Liver (tissue), 9 donors: ENCODE measurements around the gene SNAPC2. TPM values are rescaled to one million over a fixed set of nuclear protein-coding genes. Genes with fewer than 3 reads are reported as not detected.

Source experiments
- DNase-seq: peaks from one replicate; pipeline ENCODE4 v3.0.0-alpha.2; 2017; ENCODE audit warnings: low spot score
- H3K27ac ChIP-seq, 2 donors: one replicate each; pipeline ENCODE4 v1.7.0; 2013; ENCODE audit warnings: inconsistent platforms in 2 of 2, low read length in 2 of 2, control low read depth in 1 of 2, low read depth in 1 of 2, mild to moderate bottlenecking in 1 of 2
- H3K27me3 ChIP-seq, 4 donors: one replicate each; pipeline versions ENCODE4 v1.6.1 to v1.7.0; 2013; ENCODE audit warnings: low read length in 3 of 4, inconsistent platforms in 1 of 4, mild to moderate bottlenecking in 1 of 4, moderate library complexity in 1 of 4; ENCODE audit not compliant: control insufficient read depth in 4 of 4, insufficient read depth in 4 of 4
- H3K36me3 ChIP-seq, 4 donors: one replicate each; pipeline versions ENCODE4 v1.6.1 to v1.7.0; 2013; ENCODE audit warnings: low read length in 3 of 4, mild to moderate bottlenecking in 3 of 4, low read depth in 1 of 4, moderate library complexity in 1 of 4; ENCODE audit not compliant: control insufficient read depth in 4 of 4, insufficient read depth in 3 of 4
- H3K4me1 ChIP-seq, 4 donors: one replicate each; pipeline versions ENCODE4 v1.6.1 to v1.7.0; 2013; ENCODE audit warnings: low read length in 3 of 4, mild to moderate bottlenecking in 3 of 4, moderate library complexity in 1 of 4; ENCODE audit not compliant: control insufficient read depth in 4 of 4, insufficient read depth in 4 of 4
- H3K4me3 ChIP-seq, 3 donors: one replicate each; pipeline versions ENCODE4 v1.6.1 to v1.7.0; 2013; ENCODE audit warnings: low read length in 3 of 3, control low read depth in 1 of 3, low read depth in 1 of 3, mild to moderate bottlenecking in 1 of 3
- H3K9ac ChIP-seq, 2 donors: one replicate each; pipeline ENCODE4 v1.7.0; 2013; ENCODE audit warnings: low read length in 2 of 2, mild to moderate bottlenecking in 2 of 2, moderate library complexity in 2 of 2, control low read depth in 1 of 2, low read depth in 1 of 2
- H3K9me3 ChIP-seq, 4 donors: one replicate each; pipeline versions ENCODE4 v1.6.1 to v1.7.0; 2013; ENCODE audit warnings: low read length in 3 of 4; ENCODE audit not compliant: control insufficient read depth in 4 of 4
- FOXA1 ChIP-seq: IDR thresholded peaks from 2 replicates; pipeline ENCODE4 v1.6.1; 2016; ENCODE audit warnings: antibody characterized with exemption
- GABPA ChIP-seq, 2 donors: IDR thresholded peaks in 1 of 2; conservative IDR thresholded peaks in 1 of 2; 2 replicates each; pipeline ENCODE4 v1.6.1; 2016; ENCODE audit warnings: antibody characterized with exemption in 2 of 2, mild to moderate bottlenecking in 1 of 2, moderate library complexity in 1 of 2
- HNF4G ChIP-seq: IDR thresholded peaks from 2 replicates; pipeline ENCODE4 v1.6.1; 2016; ENCODE audit warnings: antibody characterized with exemption
- JUND ChIP-seq, 2 donors: IDR thresholded peaks; 2 replicates each; pipeline ENCODE4 v1.6.1; 2016; ENCODE audit warnings: antibody characterized with exemption in 2 of 2
- RAD21 ChIP-seq, 2 donors: IDR thresholded peaks; 2 replicates each; pipeline ENCODE4 v1.6.1; 2016; ENCODE audit warnings: antibody characterized with exemption in 2 of 2, mild to moderate bottlenecking in 2 of 2
- RXRA ChIP-seq, 2 donors: IDR thresholded peaks; 2 replicates each; pipeline ENCODE4 v1.6.1; 2017 to 2018; ENCODE audit warnings: antibody characterized with exemption in 2 of 2, mild to moderate bottlenecking in 1 of 2
- SP1 ChIP-seq: IDR thresholded peaks from 2 replicates; pipeline ENCODE4 v1.6.1; 2018; ENCODE audit warnings: antibody characterized with exemption, mild to moderate bottlenecking
- YY1 ChIP-seq: IDR thresholded peaks from 2 replicates; pipeline ENCODE4 v1.6.1; 2016; ENCODE audit warnings: antibody characterized with exemption, mild to moderate bottlenecking
- WGBS: extraction: QIAGEN DNeasy Blood & Tissue Kit; methylation state at CpG from one replicate; pipeline ENCODE4 v1.1.7; 2013; 5-methylcytosine and 5-hydroxymethylcytosine counted together
- polyA plus RNA-seq, 2 donors: library from polyadenylated mRNA; stranded (reverse) in 1 of 2; unstranded in 1 of 2; fragments of 200-250 nt in 1 of 2; fragments of >200 nt in 1 of 2; fragmentation: Nextera tagmentation in 1 of 2; extraction: Ambion mirVana in 1 of 2; gene quantifications; one replicate each; pipeline versions ENCODE4 v1.2.1 to v1.2.3, GENCODE V29; 2013 to 2015
- total RNA-seq, 2 donors: library from RNA; depleted of rRNA; stranded (reverse); fragments of >200 nt; gene quantifications; one replicate each; pipeline ENCODE4 v1.2.3, GENCODE V29; 2014
- TF ChIP-seq, protein P1 (sequence below): IDR thresholded peaks from 2 replicates; pipeline ENCODE4 v1.6.1; 2016; ENCODE audit warnings: antibody characterized with exemption
- TF ChIP-seq, protein P2 (sequence below): IDR thresholded peaks from 2 replicates; pipeline ENCODE4 v1.6.1; 2016; ENCODE audit warnings: antibody characterized with exemption
- TF ChIP-seq, protein P3 (sequence below): fragments of 150-350 bp; IDR thresholded peaks from 2 replicates; pipeline ENCODE4 v1.5.1; 2017; ENCODE audit warnings: improper control_type of control experiment, low read depth, low read length; ENCODE audit not compliant: missing input control
- TF ChIP-seq, protein P4 (sequence below): IDR thresholded peaks from 2 replicates; pipeline ENCODE4 v1.6.1; 2016; ENCODE audit warnings: antibody characterized with exemption, mild to moderate bottlenecking
- donor health status: healthy.
- donor health status: healthy.
- donor health status: healthy.
- donor health status: healthy.
- donor health status: healthy.

SNAPC2 gene
- total and polyA plus RNA-seq, 4 donors: 2.8 to 7.1 (median 3.3) TPM

DNA sequence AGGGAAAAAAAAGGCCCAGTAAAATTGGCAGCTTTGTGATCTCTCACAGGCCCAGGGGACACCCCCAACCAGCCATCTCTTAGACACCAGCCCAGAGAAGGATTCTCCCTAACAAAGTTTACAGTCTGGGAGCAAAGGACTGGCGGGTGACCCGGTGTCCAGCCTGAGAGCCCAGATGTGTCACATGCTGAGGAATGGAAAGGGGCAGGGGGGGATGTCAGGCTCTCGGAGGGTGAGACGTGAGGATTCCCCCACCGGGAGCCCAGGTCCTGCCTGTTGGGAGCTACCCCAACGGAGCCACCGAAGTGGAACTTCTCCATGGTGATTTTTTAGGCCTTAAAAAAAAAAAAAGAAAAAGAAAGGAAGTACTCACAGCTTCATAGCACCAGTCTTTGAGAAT, 10.6 kb downstream of the SNAPC2 start:
- peaks cover 3 to 6% (median 5%) of the 10 kb centered on the region in 4 donors for H3K4me1 ChIP-seq
- H3K27me3 ChIP-seq: no peaks in the 10 kb centered on the region
- no peak for DNase-seq
- H3K9ac ChIP-seq: no peak overlapping the region
- no peaks in the 10 kb centered on the region for H3K9me3 ChIP-seq
- TF ChIP-seq JUND (IDR thresholded peaks at IDR 0.05) (no peak), GABPA (IDR thresholded peaks at IDR 0.05 in 1 of 2, conservative IDR thresholded peaks at IDR 0.05 in 1 of 2) (no peak), FOXA1 (no peak), HNF4G (no peak), RAD21 (IDR thresholded peaks at IDR 0.05) (no peak)
- TF ChIP-seq, protein P1, sequence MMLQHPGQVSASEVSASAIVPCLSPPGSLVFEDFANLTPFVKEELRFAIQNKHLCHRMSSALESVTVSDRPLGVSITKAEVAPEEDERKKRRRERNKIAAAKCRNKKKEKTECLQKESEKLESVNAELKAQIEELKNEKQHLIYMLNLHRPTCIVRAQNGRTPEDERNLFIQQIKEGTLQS: no peak
- no peak overlapping the region for H3K4me3 ChIP-seq
- peaks cover 12 to 43% (median 27%) of the 10 kb centered on the region in 4 donors for H3K36me3 ChIP-seq
- WGBS: 91% methylated on average over 7 of the region's 7 CpGs
- H3K27ac ChIP-seq: no peak overlapping the region

DNA sequence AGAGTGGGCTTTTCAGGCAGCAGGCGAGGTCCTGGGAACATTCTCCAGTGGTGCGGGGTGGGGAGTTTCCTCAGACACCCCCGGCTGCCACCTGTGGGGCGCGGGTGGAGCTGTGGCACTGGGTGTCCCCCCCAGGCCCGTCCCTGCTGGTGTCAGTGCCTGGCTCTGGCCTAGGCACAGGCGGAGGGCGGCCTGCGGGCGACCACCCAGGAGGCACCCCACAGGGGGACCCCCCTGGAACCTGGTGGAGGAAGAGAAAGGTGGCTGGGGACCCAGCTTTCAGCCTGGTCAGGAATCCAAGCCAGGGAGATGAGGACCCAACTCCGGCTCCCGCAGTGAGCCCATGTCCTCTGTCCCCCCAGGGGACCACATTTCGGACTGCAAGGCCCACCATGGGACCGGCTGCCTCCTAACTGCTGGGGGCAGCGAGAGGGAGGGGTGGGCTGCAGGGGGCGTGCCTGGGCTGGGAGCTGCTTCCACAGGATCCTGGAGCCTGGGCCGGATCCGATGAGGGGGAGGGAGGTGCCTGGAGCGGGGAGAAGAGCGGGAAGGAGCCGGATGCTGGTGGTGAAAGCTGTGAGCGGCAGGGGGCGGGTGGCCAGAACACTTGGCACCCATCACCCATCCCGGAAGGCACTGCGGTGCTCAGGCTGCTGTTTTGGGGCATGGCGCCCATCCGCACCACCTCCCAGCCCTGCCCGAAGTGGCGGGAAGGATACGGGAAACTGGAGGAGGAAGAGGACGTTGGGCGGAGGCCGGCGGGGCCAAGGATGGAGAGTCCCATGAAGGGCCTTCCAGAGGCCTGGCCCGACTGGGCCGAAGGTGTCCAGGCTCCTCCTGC, 11.3 kb downstream of the SNAPC2 start:
- H3K4me1 ChIP-seq: peaks cover 0 to 3% (median 2%) of the 10 kb centered on the region in 4 donors
- no peak for DNase-seq
- no peak overlapping the region for H3K9ac ChIP-seq
- no peaks in the 10 kb centered on the region for H3K9me3 ChIP-seq
- no peaks in the 10 kb centered on the region for H3K27me3 ChIP-seq
- H3K36me3 ChIP-seq: peaks cover 12 to 43% (median 29%) of the 10 kb centered on the region in 4 donors
- no peak overlapping the region for H3K27ac ChIP-seq
- 94% methylated on average over 36 of the region's 36 CpGs for WGBS
- no peak overlapping the region for H3K4me3 ChIP-seq
- TF ChIP-seq SP1 (no peak), YY1 (no peak)
- TF ChIP-seq, protein P2, sequence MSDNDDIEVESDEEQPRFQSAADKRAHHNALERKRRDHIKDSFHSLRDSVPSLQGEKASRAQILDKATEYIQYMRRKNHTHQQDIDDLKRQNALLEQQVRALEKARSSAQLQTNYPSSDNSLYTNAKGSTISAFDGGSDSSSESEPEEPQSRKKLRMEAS: no peak

DNA sequence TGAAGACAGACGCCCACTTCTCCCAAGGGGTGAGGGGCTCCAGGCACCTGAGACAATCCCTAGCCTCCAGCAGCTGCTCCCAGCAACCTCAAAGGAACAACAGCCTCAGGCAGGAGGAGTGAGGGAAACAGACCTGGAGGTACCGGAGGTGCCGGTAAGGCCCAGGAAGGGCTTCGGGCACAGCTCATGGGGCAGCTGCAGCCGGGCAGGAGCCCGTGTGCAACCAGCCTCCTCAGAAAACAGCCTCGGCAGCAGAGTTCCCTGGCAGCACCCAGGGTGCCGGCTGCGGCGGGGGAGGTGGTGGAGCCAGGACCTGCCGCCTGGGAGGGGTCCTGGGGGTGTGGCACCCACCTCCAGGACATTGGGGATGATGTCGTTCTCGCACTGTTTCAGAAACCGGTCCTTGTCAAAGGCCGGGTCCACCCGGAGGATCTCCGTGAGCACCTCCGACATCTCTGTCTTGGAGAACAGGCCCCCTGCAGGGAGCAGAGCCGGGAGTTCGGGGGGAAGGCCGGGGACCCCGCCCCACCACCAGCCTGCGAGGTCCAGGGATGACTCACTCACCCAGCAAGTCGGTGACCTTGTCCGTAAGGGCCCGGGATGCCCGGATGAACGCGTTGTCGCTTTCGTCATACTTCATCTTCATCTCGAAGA, 12.3 kb downstream of the SNAPC2 start:
- Histone ChIP-seq H3K27ac (no peak overlapping the region), H3K9me3 (no peaks in the 10 kb centered on the region), H3K27me3 (no peaks in the 10 kb centered on the region), H3K4me3 (no peak overlapping the region), H3K9ac (no peak overlapping the region), H3K36me3 (peaks cover 13 to 46% (median 30%) of the 10 kb centered on the region in 4 donors), H3K4me1 (peaks cover 0 to 4% (median 1%) of the 10 kb centered on the region in 4 donors)
- TF ChIP-seq SP1 (no peak), JUND (IDR thresholded peaks at IDR 0.05) (no peak), RAD21 (IDR thresholded peaks at IDR 0.05) (no peak), RXRA (IDR thresholded peaks at IDR 0.05) (no peak), HNF4G (no peak), YY1 (no peak)
- TF ChIP-seq, protein P3, sequence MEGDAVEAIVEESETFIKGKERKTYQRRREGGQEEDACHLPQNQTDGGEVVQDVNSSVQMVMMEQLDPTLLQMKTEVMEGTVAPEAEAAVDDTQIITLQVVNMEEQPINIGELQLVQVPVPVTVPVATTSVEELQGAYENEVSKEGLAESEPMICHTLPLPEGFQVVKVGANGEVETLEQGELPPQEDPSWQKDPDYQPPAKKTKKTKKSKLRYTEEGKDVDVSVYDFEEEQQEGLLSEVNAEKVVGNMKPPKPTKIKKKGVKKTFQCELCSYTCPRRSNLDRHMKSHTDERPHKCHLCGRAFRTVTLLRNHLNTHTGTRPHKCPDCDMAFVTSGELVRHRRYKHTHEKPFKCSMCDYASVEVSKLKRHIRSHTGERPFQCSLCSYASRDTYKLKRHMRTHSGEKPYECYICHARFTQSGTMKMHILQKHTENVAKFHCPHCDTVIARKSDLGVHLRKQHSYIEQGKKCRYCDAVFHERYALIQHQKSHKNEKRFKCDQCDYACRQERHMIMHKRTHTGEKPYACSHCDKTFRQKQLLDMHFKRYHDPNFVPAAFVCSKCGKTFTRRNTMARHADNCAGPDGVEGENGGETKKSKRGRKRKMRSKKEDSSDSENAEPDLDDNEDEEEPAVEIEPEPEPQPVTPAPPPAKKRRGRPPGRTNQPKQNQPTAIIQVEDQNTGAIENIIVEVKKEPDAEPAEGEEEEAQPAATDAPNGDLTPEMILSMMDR: no peak
- TF ChIP-seq, protein P4, sequence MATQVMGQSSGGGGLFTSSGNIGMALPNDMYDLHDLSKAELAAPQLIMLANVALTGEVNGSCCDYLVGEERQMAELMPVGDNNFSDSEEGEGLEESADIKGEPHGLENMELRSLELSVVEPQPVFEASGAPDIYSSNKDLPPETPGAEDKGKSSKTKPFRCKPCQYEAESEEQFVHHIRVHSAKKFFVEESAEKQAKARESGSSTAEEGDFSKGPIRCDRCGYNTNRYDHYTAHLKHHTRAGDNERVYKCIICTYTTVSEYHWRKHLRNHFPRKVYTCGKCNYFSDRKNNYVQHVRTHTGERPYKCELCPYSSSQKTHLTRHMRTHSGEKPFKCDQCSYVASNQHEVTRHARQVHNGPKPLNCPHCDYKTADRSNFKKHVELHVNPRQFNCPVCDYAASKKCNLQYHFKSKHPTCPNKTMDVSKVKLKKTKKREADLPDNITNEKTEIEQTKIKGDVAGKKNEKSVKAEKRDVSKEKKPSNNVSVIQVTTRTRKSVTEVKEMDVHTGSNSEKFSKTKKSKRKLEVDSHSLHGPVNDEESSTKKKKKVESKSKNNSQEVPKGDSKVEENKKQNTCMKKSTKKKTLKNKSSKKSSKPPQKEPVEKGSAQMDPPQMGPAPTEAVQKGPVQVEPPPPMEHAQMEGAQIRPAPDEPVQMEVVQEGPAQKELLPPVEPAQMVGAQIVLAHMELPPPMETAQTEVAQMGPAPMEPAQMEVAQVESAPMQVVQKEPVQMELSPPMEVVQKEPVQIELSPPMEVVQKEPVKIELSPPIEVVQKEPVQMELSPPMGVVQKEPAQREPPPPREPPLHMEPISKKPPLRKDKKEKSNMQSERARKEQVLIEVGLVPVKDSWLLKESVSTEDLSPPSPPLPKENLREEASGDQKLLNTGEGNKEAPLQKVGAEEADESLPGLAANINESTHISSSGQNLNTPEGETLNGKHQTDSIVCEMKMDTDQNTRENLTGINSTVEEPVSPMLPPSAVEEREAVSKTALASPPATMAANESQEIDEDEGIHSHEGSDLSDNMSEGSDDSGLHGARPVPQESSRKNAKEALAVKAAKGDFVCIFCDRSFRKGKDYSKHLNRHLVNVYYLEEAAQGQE: no peak
- DNase-seq: no peak
- 95% methylated on average over 32 of the region's 32 CpGs for WGBS
